Ishikawa (cell line): ENCODE data around the gene EHD4.

Experiments used
- CEBPB ChIP-seq: IDR thresholded peaks from 2 replicates; pipeline ENCODE4 v1.6.1; 2012
- CREB1 ChIP-seq: IDR thresholded peaks from 2 replicates; pipeline ENCODE4 v1.6.1; 2012; ENCODE audit warnings: low read depth
- EGR1 ChIP-seq: IDR thresholded peaks from 2 replicates; pipeline ENCODE4 v1.6.1; 2012
- EP300 ChIP-seq: IDR thresholded peaks from 2 replicates; pipeline ENCODE4 v1.6.1; 2012; ENCODE audit warnings: borderline replicate concordance
- FOXM1 ChIP-seq: IDR thresholded peaks from 2 replicates; pipeline ENCODE4 v1.6.1; 2012; ENCODE audit warnings: low read depth, borderline replicate concordance
- NFIC ChIP-seq: IDR thresholded peaks from 2 replicates; pipeline ENCODE4 v1.6.1; 2012
- RAD21 ChIP-seq: IDR thresholded peaks from 2 replicates; pipeline ENCODE4 v1.6.1; 2012; ENCODE audit warnings: low read depth
- TAF1 ChIP-seq: IDR thresholded peaks from 2 replicates; pipeline ENCODE4 v1.6.1; 2012; ENCODE audit warnings: low read depth, mild to moderate bottlenecking
- TCF12 ChIP-seq: IDR thresholded peaks from 2 replicates; pipeline ENCODE4 v1.6.1; 2012; ENCODE audit warnings: low read depth
- TEAD4 ChIP-seq: IDR thresholded peaks from 2 replicates; pipeline ENCODE4 v1.6.1; 2012
- YY1 ChIP-seq: IDR thresholded peaks from 2 replicates; pipeline ENCODE4 v1.6.1; 2012; ENCODE audit warnings: low read depth
- ZBTB7A ChIP-seq: IDR thresholded peaks from 2 replicates; pipeline ENCODE4 v1.6.1; 2012; ENCODE audit warnings: low read depth
- TF ChIP-seq, protein P1 (sequence below): IDR thresholded peaks from 2 replicates; pipeline ENCODE4 v1.6.1; 2012
- TF ChIP-seq, protein P2 (sequence below): IDR thresholded peaks from 2 replicates; pipeline ENCODE4 v1.6.1; 2012
- TF ChIP-seq, protein P3 (sequence below): IDR thresholded peaks from 2 replicates; pipeline ENCODE4 v1.6.1; 2012; ENCODE audit warnings: low read depth, mild to moderate bottlenecking

EHD4 gene

DNA sequence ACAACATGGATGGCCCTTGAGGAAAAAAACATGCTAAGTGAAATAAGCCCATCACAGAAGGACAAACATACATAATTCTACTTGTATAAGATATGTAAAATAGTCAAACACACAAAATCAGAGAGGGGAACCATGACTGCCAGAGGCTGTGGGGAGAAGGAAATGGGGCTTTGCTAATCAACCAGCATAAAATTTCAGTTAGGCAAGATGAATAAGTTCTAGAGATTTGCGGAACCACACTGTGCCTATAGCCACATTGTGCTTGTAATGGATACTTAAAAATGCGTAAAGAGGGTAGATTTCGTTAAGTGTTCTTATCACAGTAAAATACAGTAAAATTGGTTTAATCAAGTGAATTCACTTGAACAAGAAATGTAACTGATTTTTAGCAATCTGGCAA, 44.8 kb downstream of the EHD4 start:
- TF ChIP-seq, protein P1, sequence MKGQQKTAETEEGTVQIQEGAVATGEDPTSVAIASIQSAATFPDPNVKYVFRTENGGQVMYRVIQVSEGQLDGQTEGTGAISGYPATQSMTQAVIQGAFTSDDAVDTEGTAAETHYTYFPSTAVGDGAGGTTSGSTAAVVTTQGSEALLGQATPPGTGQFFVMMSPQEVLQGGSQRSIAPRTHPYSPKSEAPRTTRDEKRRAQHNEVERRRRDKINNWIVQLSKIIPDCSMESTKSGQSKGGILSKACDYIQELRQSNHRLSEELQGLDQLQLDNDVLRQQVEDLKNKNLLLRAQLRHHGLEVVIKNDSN: no peak
- TF ChIP-seq YY1 (no peak), TCF12 (no peak), ZBTB7A (no peak), CEBPB (no peak), EP300 (no peak), FOXM1 (no peak), CREB1 (no peak)

DNA sequence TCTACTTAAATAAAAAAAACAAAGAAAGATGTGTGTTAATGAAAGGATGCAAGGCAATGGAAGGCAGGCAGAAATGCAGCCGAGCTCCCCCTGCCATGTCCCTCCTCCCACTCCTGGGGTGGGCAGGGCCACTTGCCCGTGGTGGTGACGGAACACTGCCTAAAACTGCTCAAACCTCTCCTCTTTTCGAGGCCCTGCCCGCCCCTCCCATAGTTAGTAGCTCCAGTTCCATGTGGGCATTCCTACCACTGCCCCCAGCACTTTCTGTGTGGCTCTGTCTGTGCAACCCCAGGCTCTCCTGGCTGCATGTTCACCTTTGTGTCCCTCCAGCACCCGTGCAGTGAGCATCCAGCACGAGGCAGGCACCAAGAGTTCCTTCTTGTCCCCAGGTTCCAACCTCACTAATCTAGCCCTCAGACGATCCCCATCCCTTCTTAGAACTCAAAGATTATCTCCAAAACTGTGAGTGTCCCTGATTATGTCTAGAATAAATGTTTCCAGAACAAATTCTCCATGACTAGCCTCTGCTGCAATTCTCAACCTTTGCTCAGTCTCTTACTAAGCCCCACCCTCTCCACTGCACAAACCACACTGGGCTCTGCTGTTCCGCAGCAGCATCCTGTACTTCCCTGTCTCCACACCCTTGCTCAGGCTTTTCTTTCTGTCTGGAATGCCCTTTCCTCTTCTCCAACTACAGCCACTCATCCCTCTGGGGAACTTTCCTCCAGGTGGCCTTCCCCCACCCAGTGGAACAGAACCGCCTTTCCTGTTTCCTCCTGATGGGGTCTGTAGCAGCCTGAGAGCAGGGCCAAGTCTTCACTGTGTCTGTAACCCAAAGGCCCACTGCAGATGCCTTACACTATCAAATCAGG, 45.9 kb downstream of the EHD4 start:
- TF ChIP-seq CEBPB (no peak), FOXM1 (no peak), TEAD4 (no peak), RAD21 (no peak), EP300 (no peak), TCF12 (no peak), EGR1 (no peak), NFIC (no peak), TAF1 (no peak)
- TF ChIP-seq, protein P2, sequence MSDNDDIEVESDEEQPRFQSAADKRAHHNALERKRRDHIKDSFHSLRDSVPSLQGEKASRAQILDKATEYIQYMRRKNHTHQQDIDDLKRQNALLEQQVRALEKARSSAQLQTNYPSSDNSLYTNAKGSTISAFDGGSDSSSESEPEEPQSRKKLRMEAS: no peak

DNA sequence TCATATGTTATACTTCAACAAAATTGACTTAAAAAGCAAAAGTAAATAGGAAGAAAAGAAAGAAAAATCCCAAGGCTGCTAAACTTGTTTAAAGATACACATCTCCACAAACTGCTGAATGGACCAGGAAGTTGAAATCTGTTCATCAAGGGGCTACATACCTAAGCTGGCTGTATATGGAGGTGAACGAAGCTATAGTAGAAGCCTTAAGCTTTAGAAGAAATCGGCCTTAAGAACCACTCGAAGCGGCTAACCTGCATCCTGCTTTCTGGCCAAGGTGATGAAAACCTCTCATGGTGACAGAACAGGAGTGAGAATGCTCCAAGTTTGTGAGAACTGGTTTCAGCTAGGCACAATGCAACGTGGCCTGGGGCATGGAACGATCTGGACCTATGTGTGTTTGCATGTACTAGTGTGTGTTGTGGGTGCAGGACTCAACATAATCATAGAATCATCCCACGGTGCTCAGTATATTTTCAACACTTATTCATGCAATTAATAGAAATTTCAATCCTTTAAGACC, 47.2 kb downstream of the EHD4 start:
- TF ChIP-seq FOXM1: no peak
- TF ChIP-seq EP300: no peak
- TF ChIP-seq, protein P2: no peak
- no peak for TF ChIP-seq TAF1
- TF ChIP-seq RAD21: no peak
- TF ChIP-seq ZBTB7A: no peak
- no peak for TF ChIP-seq CREB1
- TF ChIP-seq EGR1: no peak
- TF ChIP-seq, protein P1: no peak
- no peak for TF ChIP-seq TCF12
- TF ChIP-seq CEBPB: no peak

DNA sequence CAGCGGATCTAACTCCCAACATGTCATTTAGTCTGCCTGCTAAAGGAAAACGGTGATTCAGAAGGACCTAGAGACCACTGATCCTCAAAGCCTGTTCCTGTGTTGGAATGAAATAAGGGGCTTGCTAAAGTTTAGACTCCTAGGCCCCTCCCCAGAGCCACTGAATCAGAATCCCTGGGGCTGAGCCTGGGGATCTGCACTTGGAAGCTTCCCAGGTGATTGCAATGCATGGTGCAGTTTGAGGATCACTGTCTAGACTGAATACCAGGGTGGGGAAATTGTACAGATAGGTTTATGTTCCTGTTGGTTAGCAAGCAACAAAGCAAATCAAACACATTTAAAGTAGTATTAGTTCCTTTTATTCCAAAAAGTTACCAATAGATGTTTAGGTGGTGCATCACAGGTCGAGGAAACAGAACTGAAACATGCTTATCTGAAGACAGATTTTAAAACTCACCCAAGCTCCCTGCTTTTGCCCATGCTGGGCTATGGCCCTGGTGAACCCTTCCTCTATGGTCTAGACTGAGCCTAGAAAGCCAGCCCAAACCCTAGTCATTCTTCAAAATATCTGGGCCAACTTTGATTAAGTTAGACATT, 48.9 kb downstream of the EHD4 start:
- TF ChIP-seq TEAD4: no peak
- no peak for TF ChIP-seq TAF1
- TF ChIP-seq EGR1: no peak
- no peak for TF ChIP-seq TCF12
- TF ChIP-seq ZBTB7A: no peak
- TF ChIP-seq FOXM1: no peak
- TF ChIP-seq, protein P3, sequence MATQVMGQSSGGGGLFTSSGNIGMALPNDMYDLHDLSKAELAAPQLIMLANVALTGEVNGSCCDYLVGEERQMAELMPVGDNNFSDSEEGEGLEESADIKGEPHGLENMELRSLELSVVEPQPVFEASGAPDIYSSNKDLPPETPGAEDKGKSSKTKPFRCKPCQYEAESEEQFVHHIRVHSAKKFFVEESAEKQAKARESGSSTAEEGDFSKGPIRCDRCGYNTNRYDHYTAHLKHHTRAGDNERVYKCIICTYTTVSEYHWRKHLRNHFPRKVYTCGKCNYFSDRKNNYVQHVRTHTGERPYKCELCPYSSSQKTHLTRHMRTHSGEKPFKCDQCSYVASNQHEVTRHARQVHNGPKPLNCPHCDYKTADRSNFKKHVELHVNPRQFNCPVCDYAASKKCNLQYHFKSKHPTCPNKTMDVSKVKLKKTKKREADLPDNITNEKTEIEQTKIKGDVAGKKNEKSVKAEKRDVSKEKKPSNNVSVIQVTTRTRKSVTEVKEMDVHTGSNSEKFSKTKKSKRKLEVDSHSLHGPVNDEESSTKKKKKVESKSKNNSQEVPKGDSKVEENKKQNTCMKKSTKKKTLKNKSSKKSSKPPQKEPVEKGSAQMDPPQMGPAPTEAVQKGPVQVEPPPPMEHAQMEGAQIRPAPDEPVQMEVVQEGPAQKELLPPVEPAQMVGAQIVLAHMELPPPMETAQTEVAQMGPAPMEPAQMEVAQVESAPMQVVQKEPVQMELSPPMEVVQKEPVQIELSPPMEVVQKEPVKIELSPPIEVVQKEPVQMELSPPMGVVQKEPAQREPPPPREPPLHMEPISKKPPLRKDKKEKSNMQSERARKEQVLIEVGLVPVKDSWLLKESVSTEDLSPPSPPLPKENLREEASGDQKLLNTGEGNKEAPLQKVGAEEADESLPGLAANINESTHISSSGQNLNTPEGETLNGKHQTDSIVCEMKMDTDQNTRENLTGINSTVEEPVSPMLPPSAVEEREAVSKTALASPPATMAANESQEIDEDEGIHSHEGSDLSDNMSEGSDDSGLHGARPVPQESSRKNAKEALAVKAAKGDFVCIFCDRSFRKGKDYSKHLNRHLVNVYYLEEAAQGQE: no peak
- no peak for TF ChIP-seq RAD21
- TF ChIP-seq, protein P2: no peak
- no peak for TF ChIP-seq CEBPB
- no peak for TF ChIP-seq YY1
- no peak for TF ChIP-seq NFIC
- TF ChIP-seq, protein P1: no peak
- no peak for TF ChIP-seq EP300
- no peak for TF ChIP-seq CREB1

DNA sequence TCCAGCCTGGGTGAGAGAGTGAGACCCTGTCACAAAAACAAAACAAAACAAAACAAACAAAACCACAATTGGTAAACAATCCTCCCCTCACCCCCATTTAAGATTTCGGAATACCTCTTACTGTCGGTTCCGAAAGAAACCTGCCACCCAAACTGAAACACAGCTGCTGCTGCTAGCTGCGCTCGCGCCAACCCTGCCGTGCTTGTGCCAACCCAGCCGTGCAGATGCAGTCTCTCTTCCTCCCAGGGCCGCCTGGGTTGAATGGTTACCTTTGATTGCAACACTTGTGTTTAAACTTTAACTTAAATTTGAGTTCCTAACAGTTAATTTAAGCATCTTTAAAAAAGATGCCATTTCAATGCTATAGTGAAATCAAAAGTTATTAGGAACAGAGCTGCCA, 50.0 kb downstream of the EHD4 start:
- TF ChIP-seq EGR1 (no peak), TEAD4 (no peak), YY1 (no peak)

DNA sequence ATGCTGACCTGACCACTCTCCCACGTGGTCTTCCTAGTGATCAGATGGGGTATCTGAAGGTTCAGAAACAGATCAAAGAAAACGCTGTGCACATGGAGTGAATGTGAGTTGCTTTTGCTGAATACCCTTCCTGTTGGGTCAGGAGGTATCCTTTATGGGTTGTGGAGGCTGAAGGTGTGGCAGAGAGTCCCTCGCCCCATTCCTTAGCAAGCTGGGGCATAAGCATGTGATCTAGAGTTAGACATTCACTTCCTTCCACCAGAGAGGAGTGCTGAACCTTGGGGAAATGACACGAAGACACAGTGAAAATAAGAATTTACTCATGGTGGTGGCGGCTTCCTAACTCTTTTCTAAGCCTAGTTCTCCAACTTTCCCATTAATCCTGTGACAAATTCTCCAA, 50.7 kb downstream of the EHD4 start:
- TF ChIP-seq TEAD4: no peak
- TF ChIP-seq, protein P1: no peak
- TF ChIP-seq EGR1: no peak
- TF ChIP-seq YY1: no peak
- TF ChIP-seq RAD21: no peak
- TF ChIP-seq FOXM1: no peak
- no peak for TF ChIP-seq CEBPB
- TF ChIP-seq CREB1: no peak
- TF ChIP-seq, protein P3: no peak
